Caco-2 (cell line): ENCODE data around the gene SMIM38. TPM values are rescaled to one million over a fixed set of nuclear protein-coding genes. Genes with fewer than 3 reads are reported as not detected.

Experiments used
- BruUV-seq: library from RNA; stranded (reverse); fragments of 400-500 nt; replicated peaks from 2 replicates; lab custom pipeline; 2021; lab: Mats Ljungman, UMichigan
- CTCF ChIA-PET: fragments of 300-600 bp; sonication (Branson Sonifier 250); formaldehyde crosslinking; loops from one replicate; lab custom pipeline; 2022; ENCODE audit warnings: antibody characterized with exemption; lab: Charles Lee
- POLR2A ChIA-PET: fragments of 300-600 bp; sonication (Branson Sonifier 250); formaldehyde crosslinking; loops from one replicate; lab custom pipeline; 2022; ENCODE audit warnings: antibody characterized with exemption; lab: Charles Lee
- DNase-seq, 2 experiments: peaks; one replicate each; pipeline versions ENCODE4 v3.0.0 to v3.0.0-alpha.2; 2020 to 2022
- H3K27me3 ChIP-seq: replicated peaks from 2 replicates; pipeline ENCODE4 v1.6.0; 2011; ENCODE audit warnings: low read length; ENCODE audit not compliant: control insufficient read depth, insufficient read depth
- H3K36me3 ChIP-seq: 2 replicates; pipeline ENCODE4 v1.5.1; 2011; ENCODE audit warnings: low read length; ENCODE audit not compliant: control insufficient read depth, insufficient read depth
- H3K4me1 ChIP-seq: fragments of 250-450 bp; sonication (Bioruptor Pico); 2 replicates; pipeline ENCODE4 v1.5.1; 2020; ENCODE audit warnings: mild to moderate bottlenecking
- H3K4me3 ChIP-seq: 2 replicates; pipeline ENCODE4 v1.5.1; 2011; ENCODE audit warnings: low read depth, mild to moderate bottlenecking, control low read depth, low read length
- H3K9me3 ChIP-seq: fragments of 250-450 bp; sonication (Bioruptor Pico); 2 replicates; pipeline ENCODE4 v1.5.1; 2020; ENCODE audit warnings: mild to moderate bottlenecking, moderate library complexity
- H3K27ac Mint-ChIP-seq: one replicate; pipeline ENCODE4 v1.8.0; 2022; ENCODE audit warnings: mixed read lengths; ENCODE audit not compliant: unreplicated experiment
- H3K27me3 Mint-ChIP-seq: one replicate; pipeline ENCODE4 v1.8.0; 2022; ENCODE audit warnings: mixed read lengths; ENCODE audit not compliant: insufficient read depth, unreplicated experiment
- H3K36me3 Mint-ChIP-seq: one replicate; pipeline ENCODE4 v1.8.0; 2022; ENCODE audit warnings: mild to moderate bottlenecking, mixed read lengths; ENCODE audit not compliant: insufficient read depth, unreplicated experiment
- H3K4me1 Mint-ChIP-seq: one replicate; pipeline ENCODE4 v1.8.0; 2022; ENCODE audit warnings: low read depth, mixed read lengths; ENCODE audit not compliant: unreplicated experiment
- H3K4me3 Mint-ChIP-seq: one replicate; pipeline ENCODE4 v1.8.0; 2022; ENCODE audit warnings: mild to moderate bottlenecking, moderate library complexity, mixed read lengths; ENCODE audit not compliant: unreplicated experiment
- H3K9me3 Mint-ChIP-seq: one replicate; pipeline ENCODE4 v1.8.0; 2022; ENCODE audit warnings: mixed read lengths; ENCODE audit not compliant: unreplicated experiment
- intact Hi-C: fragments of 100-400 bp; cut with micrococcal nuclease; formaldehyde crosslinking; loops from one replicate; pipeline ENCODE4 v1.10.0; 2022; ENCODE audit not compliant: unreplicated experiment
- total RNA-seq: library from RNA; stranded (reverse); gene quantifications from 2 replicates; pipeline ENCODE4 v1.2.3, GENCODE V29; 2022
- TF ChIP-seq, protein P1 (sequence below), 2 experiments: fragments of 200-600 bp in 1 of 2; IDR thresholded peaks; 1 replicate in 1 of 2; 2 replicates in 1 of 2; pipeline versions ENCODE4 v1.5.1 to v1.8.0; 2011 to 2022; ENCODE audit warnings: antibody characterized with exemption in 1 of 2, control low read depth in 1 of 2, inconsistent platforms in 1 of 2, low read depth in 1 of 2, low read length in 1 of 2, mild to moderate bottlenecking in 1 of 2, moderate library complexity in 1 of 2; ENCODE audit not compliant: insufficient read depth in 1 of 2, severe bottlenecking in 1 of 2, unreplicated experiment in 1 of 2

SMIM38 gene
- total RNA-seq, 1 experiment from 2014 or later = 0.66 TPM

DNA sequence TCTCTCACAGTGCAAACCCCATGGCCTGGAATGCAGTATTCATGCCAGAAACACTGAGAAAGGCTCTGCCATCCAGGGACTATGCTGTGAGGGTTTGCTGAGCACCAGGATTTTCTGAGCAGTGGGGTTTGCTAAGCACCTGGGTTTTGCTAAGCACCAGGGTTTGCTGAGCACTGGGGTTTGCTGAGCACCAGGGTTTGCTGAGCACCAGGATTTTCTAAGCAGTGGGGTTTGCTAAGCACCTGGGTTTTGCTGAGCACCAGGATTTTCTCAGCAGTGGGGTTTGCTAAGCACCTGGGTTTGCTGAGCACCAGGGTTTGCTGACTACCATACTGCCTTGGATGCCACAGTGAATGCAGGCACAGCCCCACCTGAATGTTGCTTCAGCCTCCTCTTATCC lies 48.3 kb upstream of the SMIM38 start:
- Histone ChIP-seq H3K27me3 (no peaks in the 10 kb centered on the region), H3K9me3 (peaks cover 15% of the 10 kb centered on the region), H3K4me1 (peaks cover 22% of the 10 kb centered on the region), H3K36me3 (peaks cover 3% of the 10 kb centered on the region; the same call in 1 of the 2 replicates), H3K4me3 (no peak overlapping the region)
- peaks cover 7% of the 10 kb centered on the region for H3K4me1 Mint-ChIP-seq
- H3K36me3 Mint-ChIP-seq = no peaks in the 10 kb centered on the region
- H3K27ac Mint-ChIP-seq = no peak overlapping the region
- H3K27me3 Mint-ChIP-seq = no peaks in the 10 kb centered on the region
- ChIA-PET POLR2A (no interaction called here), CTCF (interaction anchor here (0.5 kb wide), 1 partner anchor 792 kb away, joined by 3 read pairs; no protein-coding TSS in a partner anchor)
- BruUV-seq = no TSS peak
- TF ChIP-seq, protein P1, sequence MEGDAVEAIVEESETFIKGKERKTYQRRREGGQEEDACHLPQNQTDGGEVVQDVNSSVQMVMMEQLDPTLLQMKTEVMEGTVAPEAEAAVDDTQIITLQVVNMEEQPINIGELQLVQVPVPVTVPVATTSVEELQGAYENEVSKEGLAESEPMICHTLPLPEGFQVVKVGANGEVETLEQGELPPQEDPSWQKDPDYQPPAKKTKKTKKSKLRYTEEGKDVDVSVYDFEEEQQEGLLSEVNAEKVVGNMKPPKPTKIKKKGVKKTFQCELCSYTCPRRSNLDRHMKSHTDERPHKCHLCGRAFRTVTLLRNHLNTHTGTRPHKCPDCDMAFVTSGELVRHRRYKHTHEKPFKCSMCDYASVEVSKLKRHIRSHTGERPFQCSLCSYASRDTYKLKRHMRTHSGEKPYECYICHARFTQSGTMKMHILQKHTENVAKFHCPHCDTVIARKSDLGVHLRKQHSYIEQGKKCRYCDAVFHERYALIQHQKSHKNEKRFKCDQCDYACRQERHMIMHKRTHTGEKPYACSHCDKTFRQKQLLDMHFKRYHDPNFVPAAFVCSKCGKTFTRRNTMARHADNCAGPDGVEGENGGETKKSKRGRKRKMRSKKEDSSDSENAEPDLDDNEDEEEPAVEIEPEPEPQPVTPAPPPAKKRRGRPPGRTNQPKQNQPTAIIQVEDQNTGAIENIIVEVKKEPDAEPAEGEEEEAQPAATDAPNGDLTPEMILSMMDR (IDR thresholded peaks at IDR 0.05; ENCODE audit: insufficient read depth in 1 of 2, low read depth in 1 of 2, low read length in 1 of 2, severe bottlenecking in 1 of 2, unreplicated experiment in 1 of 2) = no peak
- peaks cover 24% of the 10 kb centered on the region for H3K9me3 Mint-ChIP-seq
- H3K4me3 Mint-ChIP-seq = no peak overlapping the region
- intact Hi-C loops = no loop called here
- DNase-seq = no peak

- TF ChIP-seq, protein P1 (IDR thresholded peaks at IDR 0.05; ENCODE audit: insufficient read depth in 1 of 2, low read depth in 1 of 2, low read length in 1 of 2, severe bottlenecking in 1 of 2, unreplicated experiment in 1 of 2) = no peak
- Mint-ChIP-seq H3K36me3 (no peaks in the 10 kb centered on the region), H3K4me1 (peaks cover 3% of the 10 kb centered on the region), H3K9me3 (peaks cover 24% of the 10 kb centered on the region), H3K4me3 (no peak overlapping the region), H3K27ac (no peak overlapping the region), H3K27me3 (no peaks in the 10 kb centered on the region)
- ChIA-PET POLR2A (no interaction called here), CTCF (interaction anchor here (0.6 kb wide), 1 partner anchor 166 kb away, joined by 6 read pairs; no protein-coding TSS in a partner anchor)
- no peak for DNase-seq
- Histone ChIP-seq H3K4me1 (peaks cover 28% of the 10 kb centered on the region), H3K36me3 (peaks cover 3% of the 10 kb centered on the region; the same call in 1 of the 2 replicates), H3K27me3 (no peaks in the 10 kb centered on the region), H3K9me3 (peaks cover 15% of the 10 kb centered on the region), H3K4me3 (no peak overlapping the region)
- no TSS peak for BruUV-seq
- intact Hi-C loops = no loop called here
Measured at GRCh38 chr11:69108030-69108429, 47.7 kb upstream of the SMIM38 start.

- peaks cover 7% of the 10 kb centered on the region for H3K4me1 Mint-ChIP-seq
- intact Hi-C loops = no loop called here
- H3K36me3 Mint-ChIP-seq = no peaks in the 10 kb centered on the region
- POLR2A ChIA-PET = no interaction called here
- H3K27ac Mint-ChIP-seq = no peak overlapping the region
- Histone ChIP-seq H3K36me3 (peaks cover 3% of the 10 kb centered on the region; the same call in 1 of the 2 replicates), H3K4me3 (no peak overlapping the region), H3K9me3 (peaks cover 15% of the 10 kb centered on the region), H3K4me1 (peaks cover 30% of the 10 kb centered on the region), H3K27me3 (no peaks in the 10 kb centered on the region)
- peaks cover 24% of the 10 kb centered on the region for H3K9me3 Mint-ChIP-seq
- no peak overlapping the region for H3K4me3 Mint-ChIP-seq
- CTCF ChIA-PET = interaction anchor here (0.6 kb wide), 1 partner anchor 166 kb away, joined by 6 read pairs; no protein-coding TSS in a partner anchor
- no TSS peak for BruUV-seq
- TF ChIP-seq, protein P1 (IDR thresholded peaks at IDR 0.05; ENCODE audit: insufficient read depth in 1 of 2, low read depth in 1 of 2, low read length in 1 of 2, severe bottlenecking in 1 of 2, unreplicated experiment in 1 of 2) = no peak
- no peaks in the 10 kb centered on the region for H3K27me3 Mint-ChIP-seq
- no peak for DNase-seq
Measured at GRCh38 chr11:69108559-69108958, 47.2 kb upstream of the SMIM38 start.
